GM12891 (cell line): Measurements from ENCODE around the gene MED27.

Source experiments
- DNase-seq: peaks from one replicate; pipeline ENCODE4 v3.0.0; 2011; ENCODE audit warnings: low spot score; ENCODE audit not compliant: insufficient read length
- FAIRE-seq: peaks from 2 replicates; lab custom pipeline; 2011; peaks lifted over from hg19 to GRCh38; lab: Jason Lieb, UNC
- PAX5 ChIP-seq: IDR thresholded peaks from 2 replicates; pipeline ENCODE4 v1.6.1; 2011; ENCODE audit warnings: low read length, moderate library complexity, mild to moderate bottlenecking; ENCODE audit not compliant: insufficient read depth, severe bottlenecking
- POLR2A ChIP-seq: IDR thresholded peaks from 2 replicates; pipeline ENCODE4 v1.6.1; 2011; ENCODE audit warnings: low read depth, low read length, control low read depth
- POLR2AphosphoS5 ChIP-seq: IDR thresholded peaks from 2 replicates; pipeline ENCODE4 v1.6.1; 2011; ENCODE audit warnings: low read depth, low read length, control low read depth
- POU2F2 ChIP-seq: IDR thresholded peaks from 2 replicates; pipeline ENCODE4 v1.6.1; 2011; ENCODE audit warnings: low read depth, mild to moderate bottlenecking, control low read depth, low read length, moderate library complexity
- SPI1 ChIP-seq: IDR thresholded peaks from 2 replicates; pipeline ENCODE4 v1.6.1; 2011; ENCODE audit warnings: low read depth, low read length, control low read depth
- TAF1 ChIP-seq: IDR thresholded peaks from 2 replicates; pipeline ENCODE4 v1.6.1; 2011; ENCODE audit warnings: low read depth, low read length, control low read depth

The MED27 gene

DNA sequence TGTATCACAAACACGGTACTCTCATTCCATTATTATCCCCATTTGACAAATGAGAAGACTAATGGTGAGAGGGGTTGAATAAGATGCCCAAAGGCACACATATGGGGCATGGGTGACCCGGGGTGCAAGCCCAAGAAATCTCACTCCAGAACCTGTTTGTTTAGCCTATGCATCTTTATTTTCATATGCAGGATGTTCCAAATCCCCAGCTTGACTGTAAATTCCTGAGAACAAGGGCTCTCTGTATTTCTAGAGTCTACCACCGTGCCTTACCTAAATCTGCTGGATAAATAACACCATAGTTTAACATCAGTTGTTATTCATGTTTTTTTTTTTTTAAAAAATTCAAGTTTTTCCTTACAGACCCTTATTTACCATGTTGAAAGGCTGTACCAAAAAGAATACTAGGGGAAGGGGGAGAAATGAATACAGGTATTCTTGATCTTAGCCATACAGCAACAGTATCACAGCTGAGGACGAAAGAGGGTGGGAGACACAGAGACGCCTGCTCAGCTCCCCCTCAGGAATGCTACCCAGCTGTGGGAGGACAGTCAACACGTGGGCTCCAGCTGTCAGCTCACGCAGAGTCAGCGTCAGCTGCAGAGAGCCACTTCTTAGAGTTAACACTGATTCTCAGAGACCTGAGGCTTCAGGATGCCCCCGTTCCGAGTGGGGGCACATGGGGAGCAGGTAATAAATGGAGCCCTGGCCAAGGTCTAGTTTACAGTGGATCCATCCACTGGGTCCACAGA, 86.6 kb downstream of the MED27 start:
- DNase-seq (no peak), FAIRE-seq (no peak)
- TF ChIP-seq SPI1 (no peak), POLR2AphosphoS5 (no peak), POLR2A (no peak), PAX5 (no peak), POU2F2 (no peak), TAF1 (no peak)

DNA sequence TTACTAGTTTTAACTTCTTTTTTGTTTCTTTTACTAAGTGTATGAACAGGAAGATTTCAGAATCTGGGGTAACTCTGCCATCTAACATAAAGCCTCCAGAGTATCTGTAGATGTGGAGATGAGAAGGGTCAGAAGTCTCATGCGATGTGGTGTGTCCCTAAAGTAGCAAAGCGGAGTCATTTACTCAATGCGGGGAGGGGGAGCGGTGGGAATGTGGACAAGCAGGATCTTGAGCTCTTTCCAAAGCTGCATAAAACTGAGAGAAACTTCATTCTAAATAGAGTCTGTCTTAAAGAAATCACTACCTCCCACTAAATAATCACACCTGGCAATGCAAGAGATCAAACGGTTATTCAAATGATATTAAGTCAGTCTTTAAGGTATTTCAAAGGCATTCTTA, 92.4 kb downstream of the MED27 start:
- FAIRE-seq (no peak), DNase-seq (no peak)
- TF ChIP-seq POU2F2, result no peak
- no peak for TF ChIP-seq POLR2A
- no peak for TF ChIP-seq PAX5
- TF ChIP-seq TAF1, result no peak
- no peak for TF ChIP-seq POLR2AphosphoS5
- no peak for TF ChIP-seq SPI1

- DNase-seq, result no peak
- TF ChIP-seq TAF1, result no peak
- no peak for TF ChIP-seq POU2F2
- TF ChIP-seq SPI1, result no peak
- TF ChIP-seq POLR2AphosphoS5, result no peak
- no peak for TF ChIP-seq POLR2A
- TF ChIP-seq PAX5, result no peak
- no peak for FAIRE-seq
These were observed 93.1 kb downstream of the MED27 start for GRCh38 chr9:131986576-131986975.

- no peak for FAIRE-seq
- TF ChIP-seq POLR2A, result no peak
- TF ChIP-seq PAX5, result no peak
- no peak for TF ChIP-seq TAF1
- no peak for TF ChIP-seq POU2F2
- TF ChIP-seq SPI1, result no peak
- no peak for TF ChIP-seq POLR2AphosphoS5
- DNase-seq, result no peak
These were observed 93.6 kb downstream of the MED27 start for GRCh38 chr9:131986089-131986488.

DNA sequence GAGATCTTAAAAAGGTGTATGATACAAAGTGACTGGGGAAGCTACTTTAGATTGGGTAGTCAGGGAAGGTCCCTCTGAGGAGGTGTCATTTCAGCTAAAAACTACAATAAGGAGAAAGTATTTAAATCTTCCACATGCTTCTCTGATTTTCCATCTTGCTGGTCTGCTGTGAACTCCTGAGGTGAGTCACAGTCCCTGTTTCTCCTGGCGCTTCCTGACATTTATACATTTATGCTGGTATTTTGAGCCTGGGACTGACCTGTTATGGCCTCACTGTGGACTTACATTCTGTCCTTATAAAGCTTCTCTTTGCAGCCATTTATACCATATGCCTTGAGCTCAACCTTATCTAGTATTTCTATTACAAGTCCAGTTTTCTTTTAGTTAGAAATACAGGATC, 95.1 kb downstream of the MED27 start:
- TF ChIP-seq SPI1 (no peak), TAF1 (no peak), POLR2AphosphoS5 (no peak), POLR2A (no peak), PAX5 (no peak), POU2F2 (no peak)
- DNase-seq, result no peak
- FAIRE-seq, result no peak

- peak; percentile 60 for FAIRE-seq
- DNase-seq, result no peak
- TF ChIP-seq TAF1 (no peak), POLR2AphosphoS5 (no peak), POLR2A (no peak), POU2F2 (no peak), PAX5 (no peak), SPI1 (no peak)
These were observed 96.9 kb downstream of the MED27 start for GRCh38 chr9:131982671-131983239.

DNA sequence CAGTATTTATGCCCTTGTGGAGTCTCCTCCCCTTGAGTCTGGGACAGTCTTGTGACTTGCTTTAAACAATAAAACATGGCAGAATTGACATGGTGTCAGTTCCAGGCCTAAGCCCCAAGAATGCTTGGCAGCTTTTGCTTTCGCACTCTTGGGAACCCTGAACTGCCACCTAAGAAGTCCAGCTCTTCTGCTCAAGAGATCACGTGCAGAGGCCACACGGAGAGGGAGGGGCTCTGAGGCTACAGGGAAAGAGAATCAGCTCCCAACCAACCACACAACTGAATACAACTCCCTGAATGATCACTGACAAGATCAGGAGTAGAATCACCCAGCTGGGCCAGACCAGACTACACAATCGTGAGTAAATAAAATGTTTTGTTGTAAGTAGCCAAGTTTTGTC, 97.6 kb downstream of the MED27 start:
- DNase-seq (no peak), FAIRE-seq (peak; percentile 78)
- TF ChIP-seq POU2F2, result no peak
- TF ChIP-seq PAX5, result no peak
- TF ChIP-seq SPI1, result no peak
- no peak for TF ChIP-seq TAF1

DNA sequence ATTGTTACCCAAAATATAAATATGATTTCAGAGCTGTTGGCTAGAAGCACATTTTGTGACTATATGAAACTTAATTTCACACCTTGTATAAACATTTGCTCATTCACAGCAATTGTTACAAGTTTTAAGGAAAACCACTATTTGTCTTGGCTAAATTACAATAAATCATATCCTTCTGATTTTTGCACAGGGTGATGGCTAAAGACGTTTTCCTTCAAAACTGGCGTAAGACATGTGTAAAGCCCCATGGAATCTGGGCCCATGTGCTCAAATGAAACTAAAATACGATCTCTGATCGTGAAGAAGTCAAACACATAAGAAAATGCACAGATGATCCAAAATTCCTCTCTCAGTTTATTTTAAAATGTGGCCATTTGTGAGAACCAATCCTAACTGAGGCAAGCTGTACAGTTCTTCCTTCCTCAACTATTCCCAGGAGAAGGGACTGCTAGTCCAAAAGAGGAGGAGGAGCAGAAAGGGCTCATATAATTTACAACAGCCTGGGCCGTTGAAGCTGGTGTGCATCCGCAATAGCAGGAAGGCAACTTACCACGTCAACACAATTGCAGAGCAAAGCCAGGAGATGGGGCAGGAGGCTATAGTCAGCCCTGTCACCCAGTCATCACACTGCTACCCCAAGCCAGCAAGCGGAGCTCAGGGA, 98.4 kb downstream of the MED27 start:
- TF ChIP-seq PAX5, result no peak
- TF ChIP-seq TAF1, result no peak
- no peak for TF ChIP-seq SPI1
- TF ChIP-seq POLR2A, result no peak
- no peak for TF ChIP-seq POLR2AphosphoS5
- TF ChIP-seq POU2F2, result no peak
- DNase-seq, result no peak
- FAIRE-seq, result no peak

GRCh38 chr9:131980267-131981016, 99.2 kb downstream of the MED27 start:
- TF ChIP-seq POU2F2 (no peak), TAF1 (no peak), PAX5 (no peak), POLR2A (no peak), POLR2AphosphoS5 (no peak), SPI1 (no peak)
- FAIRE-seq (no peak), DNase-seq (no peak)
